Neural progenitor cell (in vitro differentiated cells): ENCODE measurements around the gene ZNF729.

Source experiments
- EZH2 ChIP-seq: fragments of 200-600 bp; sonication (generic); IDR thresholded peaks from 2 replicates; pipeline ENCODE4 v1.6.1; 2017; ENCODE audit warnings: antibody characterized with exemption, mild to moderate bottlenecking, moderate library complexity
- TF ChIP-seq, protein P1 (sequence below): fragments of 200-600 bp; sonication (generic); IDR thresholded peaks from 2 replicates; pipeline ENCODE4 v1.5.1; 2017; ENCODE audit warnings: antibody characterized with exemption, mild to moderate bottlenecking

DNA sequence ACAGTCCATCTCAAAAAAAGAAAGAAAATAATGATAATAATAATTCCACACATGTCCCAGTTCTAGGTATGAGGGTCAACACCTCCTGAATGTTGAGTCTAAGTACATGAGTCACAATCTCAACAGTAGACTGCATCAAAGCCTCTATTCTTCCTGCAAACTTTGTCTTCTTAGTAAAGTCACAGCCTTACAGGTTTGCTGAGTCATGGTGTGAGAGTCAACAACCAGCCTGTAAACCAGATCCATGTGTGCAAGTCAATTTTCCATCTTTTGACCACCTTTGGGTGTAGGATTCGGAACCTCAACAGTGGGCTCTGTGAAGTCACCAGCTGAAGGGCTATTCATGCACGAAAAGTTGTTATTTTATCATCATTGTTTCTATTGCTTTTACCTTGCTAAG, 25.7 kb upstream of the ZNF729 start:
- TF ChIP-seq, protein P1, sequence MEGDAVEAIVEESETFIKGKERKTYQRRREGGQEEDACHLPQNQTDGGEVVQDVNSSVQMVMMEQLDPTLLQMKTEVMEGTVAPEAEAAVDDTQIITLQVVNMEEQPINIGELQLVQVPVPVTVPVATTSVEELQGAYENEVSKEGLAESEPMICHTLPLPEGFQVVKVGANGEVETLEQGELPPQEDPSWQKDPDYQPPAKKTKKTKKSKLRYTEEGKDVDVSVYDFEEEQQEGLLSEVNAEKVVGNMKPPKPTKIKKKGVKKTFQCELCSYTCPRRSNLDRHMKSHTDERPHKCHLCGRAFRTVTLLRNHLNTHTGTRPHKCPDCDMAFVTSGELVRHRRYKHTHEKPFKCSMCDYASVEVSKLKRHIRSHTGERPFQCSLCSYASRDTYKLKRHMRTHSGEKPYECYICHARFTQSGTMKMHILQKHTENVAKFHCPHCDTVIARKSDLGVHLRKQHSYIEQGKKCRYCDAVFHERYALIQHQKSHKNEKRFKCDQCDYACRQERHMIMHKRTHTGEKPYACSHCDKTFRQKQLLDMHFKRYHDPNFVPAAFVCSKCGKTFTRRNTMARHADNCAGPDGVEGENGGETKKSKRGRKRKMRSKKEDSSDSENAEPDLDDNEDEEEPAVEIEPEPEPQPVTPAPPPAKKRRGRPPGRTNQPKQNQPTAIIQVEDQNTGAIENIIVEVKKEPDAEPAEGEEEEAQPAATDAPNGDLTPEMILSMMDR: no peak
- TF ChIP-seq EZH2: no peak
